Fibroblast of upper back skin (primary cell): ENCODE results near the gene CLSTN2.

ENCODE experiments used
- DNase-seq: peaks from one replicate; pipeline ENCODE4 v3.0.0-alpha.2; 2013

Gene CLSTN2

GRCh38 chr3:140530603-140531002 lies 595.6 kb downstream of the CLSTN2 start:
- DNase-seq: no peak

- DNase-seq: no peak
These were observed 597.9 kb downstream of the CLSTN2 start for GRCh38 chr3:140532793-140533330.

GRCh38 chr3:140536926-140537726 lies 602.1 kb downstream of the CLSTN2 start:
- DNase-seq: no peak

- DNase-seq: no peak
These were observed 602.7 kb downstream of the CLSTN2 start for GRCh38 chr3:140537727-140538082.

GRCh38 chr3:140540262-140540661 lies 605.3 kb downstream of the CLSTN2 start:
- no peak for DNase-seq

- DNase-seq: no peak
These were observed 607.1 kb downstream of the CLSTN2 start for GRCh38 chr3:140541975-140542653.

GRCh38 chr3:140545197-140545596 lies 610.2 kb downstream of the CLSTN2 start:
- no peak for DNase-seq

- DNase-seq: no peak
These were observed 610.8 kb downstream of the CLSTN2 start for GRCh38 chr3:140545756-140546155.

GRCh38 chr3:140546649-140547048 lies 611.7 kb downstream of the CLSTN2 start:
- no peak for DNase-seq

GRCh38 chr3:140552403-140552802 lies 617.4 kb downstream of the CLSTN2 start:
- no peak for DNase-seq

GRCh38 chr3:140552898-140553297 lies 617.9 kb downstream of the CLSTN2 start:
- DNase-seq: no peak

GRCh38 chr3:140553591-140553990 lies 618.6 kb downstream of the CLSTN2 start:
- no peak for DNase-seq

- no peak for DNase-seq
These were observed 620.7 kb downstream of the CLSTN2 start for GRCh38 chr3:140555666-140556065.

- no peak for DNase-seq
These were observed 622.5 kb downstream of the CLSTN2 start for GRCh38 chr3:140557476-140557875.

GRCh38 chr3:140559546-140559945 lies 624.6 kb downstream of the CLSTN2 start:
- no peak for DNase-seq

GRCh38 chr3:140563206-140563760 lies 628.3 kb downstream of the CLSTN2 start:
- DNase-seq: no peak

- DNase-seq: no peak
These were observed 633.1 kb downstream of the CLSTN2 start for GRCh38 chr3:140568131-140568530.

GRCh38 chr3:140568842-140569520 lies 634.0 kb downstream of the CLSTN2 start:
- no peak for DNase-seq

- no peak for DNase-seq
These were observed 635.6 kb downstream of the CLSTN2 start for GRCh38 chr3:140570602-140571001.

- no peak for DNase-seq
These were observed 636.9 kb downstream of the CLSTN2 start for GRCh38 chr3:140571836-140572235.

- DNase-seq: no peak
These were observed 637.3 kb downstream of the CLSTN2 start for GRCh38 chr3:140572334-140572733.

GRCh38 chr3:140573011-140573410 lies 638.0 kb downstream of the CLSTN2 start:
- DNase-seq: no peak

GRCh38 chr3:140574375-140574774 lies 639.4 kb downstream of the CLSTN2 start:
- no peak for DNase-seq
